Measurements from ENCODE around the gene TPH2. TPM values are rescaled to one million over a fixed set of nuclear protein-coding genes. Genes with fewer than 3 reads are reported as not detected.

Gene TPH2
- total RNA-seq, 1 experiment from 2014 or later = 0.83 TPM

GRCh38 chr12:71938728-71939385 lies at the start of gene TPH2 (continued):
- TF ChIP-seq ZBTB21 (CRISPR knock-in tag; IDR thresholded peaks at IDR 0.05; ENCODE audit: borderline replicate concordance) (no peak), ATF6 (CRISPR knock-in tag; IDR thresholded peaks at IDR 0.05) (no peak), SP1 (CRISPR knock-in tag; conservative IDR thresholded peaks at IDR 0.05) (no peak), ATF3 (CRISPR knock-in tag; conservative IDR thresholded peaks at IDR 0.05) (no peak), JUN (CRISPR knock-in tag; IDR thresholded peaks at IDR 0.05) (0 out of 2 replicates have a peak, but pooled peaks have one; percentile 61), CBFB (CRISPR knock-in tag; IDR thresholded peaks at IDR 0.05; ENCODE audit: low read depth) (no peak), GABPB1 (CRISPR knock-in tag; IDR thresholded peaks at IDR 0.05) (no peak), ZSCAN18 (CRISPR knock-in tag; IDR thresholded peaks at IDR 0.05) (0 out of 2 replicates have a peak, but pooled peaks have one; percentile 51), NR1H2 (CRISPR knock-in tag; IDR thresholded peaks at IDR 0.05) (no peak), ZNF425 (CRISPR knock-in tag; conservative IDR thresholded peaks at IDR 0.05) (no peak), TEAD4 (CRISPR knock-in tag; IDR thresholded peaks at IDR 0.05) (peak; percentile 77; the same call in 1 of the 2 replicates), ZNF396 (CRISPR knock-in tag; IDR thresholded peaks at IDR 0.05; ENCODE audit: borderline replicate concordance) (no peak), NFYB (CRISPR knock-in tag; conservative IDR thresholded peaks at IDR 0.05; ENCODE audit: low read depth) (no peak), ESRRA (CRISPR knock-in tag; IDR thresholded peaks at IDR 0.05; ENCODE audit: borderline replicate concordance) (0 out of 2 replicates have a peak, but pooled peaks have one; percentile 59), TEAD1 (CRISPR knock-in tag; IDR thresholded peaks at IDR 0.05) (peak; percentile 96), USF1 (CRISPR knock-in tag; IDR thresholded peaks at IDR 0.05) (peak; percentile 61; the same call in 1 of the 2 replicates), ZNF532 (CRISPR knock-in tag; IDR thresholded peaks at IDR 0.05; ENCODE audit: borderline replicate concordance) (no peak), NR3C1 (CRISPR knock-in tag; conservative IDR thresholded peaks at IDR 0.05; ENCODE audit: low read depth) (no peak), ZNF317 (CRISPR knock-in tag; IDR thresholded peaks at IDR 0.05; ENCODE audit: borderline replicate concordance, low read depth) (no peak), ZNF423 (CRISPR knock-in tag; IDR thresholded peaks at IDR 0.05) (no peak; the same call in 1 of the 2 replicates), USF2 (CRISPR knock-in tag; IDR thresholded peaks at IDR 0.05) (peak; percentile 65), HMGA2 (CRISPR knock-in tag; IDR thresholded peaks at IDR 0.05) (no peak; the same call in 1 of the 2 replicates), ATF2 (CRISPR knock-in tag; IDR thresholded peaks at IDR 0.05; ENCODE audit: borderline replicate concordance, low read depth) (no peak), ZBTB43 (CRISPR knock-in tag; IDR thresholded peaks at IDR 0.05) (peak; percentile 71; the same call in 1 of the 2 replicates)

Data from WTC11 (cell line).